ENCODE measurements around the gene PFKL.

PFKL gene

DNA sequence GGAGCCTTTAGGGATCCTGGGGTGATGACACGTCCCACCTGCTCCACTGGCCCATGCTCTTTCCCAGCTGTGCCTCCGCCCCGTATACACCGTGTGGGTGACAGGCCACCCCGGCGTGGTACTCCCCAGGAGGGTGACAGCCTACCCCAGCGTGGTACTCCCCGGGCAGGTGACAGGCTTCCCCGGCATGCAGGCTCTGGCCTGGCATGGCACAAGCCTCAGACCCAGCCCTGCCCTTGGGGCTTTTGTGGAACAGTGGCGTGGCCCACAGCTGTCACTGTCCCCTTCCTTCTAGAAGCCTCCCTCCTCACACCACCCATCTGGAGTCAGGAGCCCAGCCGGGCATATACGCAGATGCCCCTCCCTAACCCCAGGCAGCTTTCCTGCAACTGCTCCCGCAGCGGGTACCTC is 4.7 kb upstream of the PFKL start:
- TF ChIP-seq GATA1 (IDR thresholded peaks at IDR 0.05; ENCODE audit: low read depth, low read length) = no peak
- no peak for DNase-seq

DNA sequence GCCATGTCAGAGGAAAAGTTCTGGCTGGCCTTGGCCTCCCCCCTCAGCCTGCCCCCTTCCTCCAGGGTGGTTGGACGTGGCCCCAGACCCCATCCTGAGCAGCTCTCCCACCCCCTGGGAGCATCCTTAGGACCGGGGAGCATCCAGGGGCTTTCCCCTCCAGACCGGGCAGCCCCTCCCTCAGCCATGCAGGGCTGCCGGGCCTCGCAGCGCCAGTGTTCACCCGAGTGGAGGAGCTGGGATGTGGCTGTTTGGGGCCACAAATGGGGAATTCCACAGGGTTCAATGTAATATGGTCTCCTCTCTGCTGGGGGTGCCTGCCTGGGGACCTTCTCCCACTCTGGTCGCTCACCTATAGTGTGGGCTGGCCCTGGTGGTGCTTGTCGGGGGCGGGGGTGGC is 4.2 kb upstream of the PFKL start:
- DNase-seq = no peak
- TF ChIP-seq POLR2A (IDR thresholded peaks at IDR 0.05; ENCODE audit: low read length) (no peak), GATA1 (IDR thresholded peaks at IDR 0.05; ENCODE audit: low read depth, low read length) (no peak)

DNA sequence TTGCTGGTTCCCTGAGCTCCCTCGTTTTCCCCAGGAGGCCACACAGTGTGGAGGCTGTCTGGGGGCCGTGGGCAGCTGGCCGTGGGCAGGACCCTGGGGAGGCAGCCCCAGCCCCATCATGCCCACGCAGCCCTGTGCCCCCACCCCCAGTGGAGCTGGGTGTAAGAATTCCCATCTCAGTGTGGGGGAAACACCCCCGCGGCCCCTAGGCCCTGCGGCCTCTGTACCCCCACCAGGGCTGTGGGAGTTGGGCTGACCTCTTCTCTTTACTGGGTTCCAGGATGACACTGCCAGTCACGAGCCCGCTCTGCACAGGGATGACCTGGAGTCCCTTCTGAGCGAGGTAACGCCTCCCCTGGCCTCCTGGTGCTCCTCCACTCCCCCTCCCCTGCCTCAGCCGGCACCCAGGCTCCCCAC is 3.7 kb upstream of the PFKL start:
- DNase-seq = no peak
- no peak for TF ChIP-seq POLR2A (IDR thresholded peaks at IDR 0.05; ENCODE audit: low read length)
- no peak for TF ChIP-seq GATA1 (IDR thresholded peaks at IDR 0.05; ENCODE audit: low read depth, low read length)

DNA sequence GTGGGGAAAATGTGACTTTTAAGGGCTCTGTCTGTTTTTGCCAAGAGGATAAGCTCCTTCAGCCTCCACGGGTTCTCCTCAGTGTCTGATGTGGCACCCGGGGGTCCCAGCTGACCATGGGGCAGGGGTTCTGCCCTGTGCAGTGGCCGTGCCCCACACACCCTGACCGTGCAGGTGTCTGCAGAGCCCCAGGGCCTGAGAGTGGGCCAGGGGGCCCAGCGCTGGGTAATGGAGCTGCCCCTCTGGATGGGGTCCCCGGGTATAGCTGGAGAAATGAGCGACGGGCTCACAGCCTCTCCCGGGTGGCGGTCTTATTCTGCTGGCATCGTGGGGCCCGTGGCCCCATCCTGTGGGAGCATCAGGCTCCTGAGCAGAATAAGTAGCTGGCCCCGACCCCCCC is 2.9 kb upstream of the PFKL start:
- TF ChIP-seq POLR2A (IDR thresholded peaks at IDR 0.05; ENCODE audit: low read length) (no peak), GATA1 (IDR thresholded peaks at IDR 0.05; ENCODE audit: low read depth, low read length) (no peak)
- DNase-seq = no peak

DNA sequence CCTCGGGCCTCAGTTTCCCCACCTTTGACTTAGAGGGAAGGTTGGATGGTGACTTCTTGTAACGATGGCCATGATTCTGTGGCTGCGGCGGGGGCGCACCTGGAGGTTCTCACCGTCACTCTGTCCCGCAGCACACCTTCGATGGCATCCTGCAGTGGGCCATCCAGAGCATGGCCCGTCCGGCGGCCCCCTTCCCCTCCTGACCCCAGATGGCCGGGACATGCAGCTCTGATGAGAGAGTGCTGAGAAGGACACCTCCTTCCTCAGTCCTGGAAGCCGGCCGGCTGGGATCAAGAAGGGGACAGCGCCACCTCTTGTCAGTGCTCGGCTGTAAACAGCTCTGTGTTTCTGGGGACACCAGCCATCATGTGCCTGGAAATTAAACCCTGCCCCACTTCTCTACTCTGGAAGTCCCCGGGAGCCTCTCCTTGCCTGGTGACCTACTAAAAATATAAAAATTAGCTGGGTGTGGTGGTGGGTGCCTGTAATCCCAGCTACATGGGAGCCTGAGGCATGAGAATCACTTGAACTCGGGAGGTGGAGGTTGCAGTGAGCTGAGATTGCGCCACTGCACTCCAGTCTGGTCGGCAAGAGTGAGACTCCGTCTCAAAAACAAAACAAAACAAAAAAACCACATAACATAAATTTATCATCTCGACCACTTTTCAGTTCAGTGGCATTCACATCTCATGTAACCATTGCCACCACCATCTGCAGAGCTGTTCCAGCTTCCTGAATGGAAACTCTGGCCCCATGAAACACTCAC is 2.1 kb upstream of the PFKL start:
- peak; percentile 69 to 77 for DNase-seq
- TF ChIP-seq POLR2A (IDR thresholded peaks at IDR 0.05; ENCODE audit: low read length) (no peak), GATA1 (IDR thresholded peaks at IDR 0.05; ENCODE audit: low read depth, low read length) (no peak)

DNA sequence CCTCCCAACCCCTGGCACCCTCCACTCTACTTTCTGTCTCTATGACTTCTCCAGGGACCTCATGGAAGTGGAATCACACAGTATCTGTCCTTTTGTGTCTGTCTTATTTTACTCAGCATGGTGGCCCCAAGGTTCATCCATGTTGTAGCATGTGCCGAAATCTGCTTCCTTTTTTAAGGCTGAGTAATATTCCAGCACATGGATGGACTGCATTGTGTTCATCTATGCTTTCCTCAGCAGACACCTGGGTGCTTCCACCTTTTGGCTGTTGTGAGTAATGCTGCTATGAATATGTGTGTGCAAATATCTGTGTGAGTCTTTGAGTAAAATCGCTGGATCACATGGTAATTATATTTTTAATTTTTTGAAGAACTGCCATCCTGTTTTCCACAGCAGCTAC is 1.6 kb upstream of the PFKL start:
- TF ChIP-seq GATA1 (IDR thresholded peaks at IDR 0.05; ENCODE audit: low read depth, low read length) = no peak
- no peak for TF ChIP-seq POLR2A (IDR thresholded peaks at IDR 0.05; ENCODE audit: low read length)
- no peak for DNase-seq

DNA sequence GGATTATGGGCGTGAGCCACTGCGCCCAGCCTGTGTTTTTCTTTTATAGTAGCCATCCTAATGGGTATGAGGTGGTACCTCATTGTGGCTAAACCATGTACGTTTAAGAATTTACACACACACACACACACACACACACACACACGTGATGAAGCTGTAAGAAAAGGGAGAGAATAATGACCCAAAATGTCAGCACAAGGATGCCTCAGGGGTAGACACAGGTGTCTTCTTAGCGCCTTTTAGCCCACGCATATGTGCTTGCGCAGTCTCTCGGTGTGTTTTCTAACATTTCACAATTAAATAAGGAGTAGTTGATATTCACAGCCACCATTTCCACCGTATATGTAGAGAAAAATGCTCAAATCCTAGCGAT is 782 bp upstream of the PFKL start:
- TF ChIP-seq GATA1 (IDR thresholded peaks at IDR 0.05; ENCODE audit: low read depth, low read length) (no peak), POLR2A (IDR thresholded peaks at IDR 0.05; ENCODE audit: low read length) (no peak)
- DNase-seq = peak; percentile 34 to 35

DNA sequence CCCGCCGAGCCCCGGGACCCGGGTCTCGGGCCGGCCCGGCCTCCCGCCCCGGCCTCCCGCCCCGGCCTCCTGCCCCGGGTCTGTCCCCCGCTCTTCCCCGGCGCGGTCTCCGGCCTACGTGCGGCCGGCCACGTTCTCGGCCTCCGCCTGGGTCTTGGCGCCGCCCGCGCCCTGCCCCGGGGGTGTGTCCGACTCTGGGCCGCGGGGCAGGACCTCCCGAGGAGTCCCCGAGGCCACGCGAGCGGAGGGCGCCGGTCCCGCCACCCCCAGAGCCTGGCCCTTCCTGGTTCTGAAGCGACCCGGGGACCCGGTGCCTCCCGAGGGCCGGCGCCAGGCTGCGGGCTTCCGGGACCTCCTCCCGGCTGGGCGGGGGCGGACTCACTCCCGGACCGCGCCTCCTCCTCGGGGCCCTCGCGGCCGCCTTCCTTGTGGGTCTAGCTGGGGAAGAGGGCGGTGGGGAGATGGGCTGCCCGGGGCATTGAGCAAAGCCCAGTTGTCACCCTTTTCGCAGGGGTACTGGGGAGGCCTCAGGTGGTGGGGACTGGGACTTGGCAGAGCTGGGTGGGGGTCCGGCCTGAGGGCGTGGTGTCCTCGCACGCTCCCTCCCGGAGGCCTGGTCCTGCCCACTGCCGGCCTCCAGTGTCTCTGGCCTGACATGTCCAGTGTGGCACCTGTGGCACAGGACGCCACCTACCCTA is 558 bp downstream of the PFKL start:
- peak; percentile 58 to 70 for DNase-seq
- no peak for TF ChIP-seq GATA1 (IDR thresholded peaks at IDR 0.05; ENCODE audit: low read depth, low read length)
- no peak for TF ChIP-seq POLR2A (IDR thresholded peaks at IDR 0.05; ENCODE audit: low read length)

DNA sequence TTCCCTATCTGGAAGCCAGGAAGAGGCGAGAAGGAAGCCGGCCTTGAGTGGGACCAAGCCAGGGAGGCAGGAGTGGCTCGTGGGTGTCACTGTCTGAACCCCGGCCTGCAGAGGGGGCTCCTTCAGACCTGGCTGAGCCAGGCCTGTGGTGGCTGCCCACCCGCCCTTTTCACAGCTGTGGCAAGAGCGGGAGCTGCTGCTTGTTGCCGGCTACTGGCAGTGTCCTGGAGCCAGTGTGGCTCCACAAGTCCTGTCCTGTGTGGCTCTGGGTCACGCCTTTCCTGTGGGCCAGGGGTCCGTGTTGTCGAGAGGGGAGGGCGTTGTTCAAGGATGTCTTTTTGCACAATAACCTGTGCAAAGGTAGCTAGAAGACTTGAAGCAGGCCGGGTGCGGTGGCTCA is 1.3 kb downstream of the PFKL start:
- TF ChIP-seq GATA1 (IDR thresholded peaks at IDR 0.05; ENCODE audit: low read depth, low read length) = no peak
- no peak for DNase-seq

DNA sequence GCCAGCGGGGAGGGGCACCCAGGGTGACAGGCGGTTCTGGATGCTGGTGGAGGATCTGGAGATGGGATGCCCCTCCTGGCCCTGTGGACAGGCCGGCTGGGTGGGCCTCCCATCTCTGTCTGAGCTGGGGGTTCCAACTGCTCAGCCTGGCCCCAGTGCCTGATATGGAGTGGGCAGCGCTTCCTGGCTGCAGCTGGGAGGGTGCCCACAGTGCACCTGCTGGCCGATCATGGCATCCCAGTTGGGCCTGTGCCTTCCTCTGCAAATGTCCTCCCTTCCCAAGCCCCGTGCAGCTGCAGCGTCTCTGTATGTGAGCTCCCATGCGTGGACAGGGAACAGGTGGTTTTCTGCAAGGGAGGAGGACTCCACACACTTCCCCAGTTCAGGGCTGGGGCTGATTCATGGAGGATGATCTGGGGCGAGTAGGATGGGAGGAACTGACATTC is 2.1 kb downstream of the PFKL start:
- no peak for DNase-seq

DNA sequence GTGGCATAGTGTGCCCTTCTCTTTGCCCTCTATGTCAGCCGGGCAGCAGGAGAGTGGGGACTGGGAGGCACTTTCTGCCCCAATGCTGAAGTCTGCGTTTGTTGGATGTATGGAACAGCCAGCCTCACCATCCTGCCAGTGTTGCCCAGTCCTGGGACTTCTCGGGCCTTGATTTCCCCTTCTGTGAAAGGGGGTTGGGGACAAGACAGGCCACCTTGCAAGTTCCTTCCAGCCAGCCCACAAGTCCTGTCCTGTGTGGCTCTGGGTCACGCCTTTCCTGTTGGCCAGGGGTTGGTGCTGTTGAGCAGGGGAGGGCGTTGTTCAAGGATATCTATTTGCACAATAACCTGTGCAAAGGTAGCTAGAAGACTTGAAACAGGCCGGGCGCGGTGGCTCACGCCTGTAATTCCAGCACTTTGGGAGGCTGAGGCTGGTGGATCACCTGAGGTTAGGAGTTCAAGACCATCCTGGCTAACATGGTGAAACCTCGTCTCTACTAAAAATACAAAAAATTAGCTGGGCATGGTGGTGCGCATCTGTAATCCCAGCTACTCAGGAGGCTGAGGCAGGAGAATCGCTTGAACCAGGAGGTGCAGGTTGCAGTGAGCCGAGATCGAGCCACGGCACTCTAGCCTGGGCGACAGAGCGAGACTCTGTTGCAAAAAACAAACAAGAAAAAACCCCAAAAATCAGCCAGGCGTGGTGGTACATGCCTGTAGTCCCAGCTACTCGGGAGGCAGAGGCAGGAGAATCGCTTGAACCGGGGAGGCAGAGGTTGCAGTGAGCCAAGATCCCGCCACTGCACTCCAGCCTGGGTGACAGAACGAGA is 2.9 kb downstream of the PFKL start:
- peak; percentile 20 to 32 for DNase-seq

More for the DNA sequence above, 2.1 kb downstream of the PFKL start:
- no peak for TF ChIP-seq POLR2A (IDR thresholded peaks at IDR 0.05; ENCODE audit: low read length)

DNA sequence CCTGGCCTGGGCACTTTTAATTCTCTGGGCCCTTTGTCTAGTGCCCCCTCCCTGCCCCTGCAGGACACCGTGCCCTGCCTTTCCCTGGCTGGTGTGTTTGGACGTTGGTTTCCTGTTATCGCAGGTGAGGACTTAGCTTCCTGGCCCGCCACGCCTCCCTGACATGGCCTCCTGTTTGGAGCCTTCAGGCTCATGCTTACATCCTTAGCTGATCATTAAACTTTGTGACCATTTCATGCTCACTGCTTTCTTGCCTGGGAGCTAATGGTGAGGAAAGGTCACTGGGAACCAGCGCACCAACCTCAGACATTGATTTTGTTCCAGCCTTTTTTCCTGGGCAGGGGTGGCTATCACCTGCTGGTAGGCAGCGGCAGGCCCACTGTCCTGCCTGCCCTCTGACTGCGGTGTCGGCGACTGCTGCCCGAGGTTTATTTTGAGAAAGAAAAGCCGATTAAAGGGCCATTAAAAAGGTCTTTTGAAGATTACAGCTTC is 3.7 kb downstream of the PFKL start:
- TF ChIP-seq GATA1 (IDR thresholded peaks at IDR 0.05; ENCODE audit: low read depth, low read length) (no peak), POLR2A (IDR thresholded peaks at IDR 0.05; ENCODE audit: low read length) (no peak)
- DNase-seq = no peak

DNA sequence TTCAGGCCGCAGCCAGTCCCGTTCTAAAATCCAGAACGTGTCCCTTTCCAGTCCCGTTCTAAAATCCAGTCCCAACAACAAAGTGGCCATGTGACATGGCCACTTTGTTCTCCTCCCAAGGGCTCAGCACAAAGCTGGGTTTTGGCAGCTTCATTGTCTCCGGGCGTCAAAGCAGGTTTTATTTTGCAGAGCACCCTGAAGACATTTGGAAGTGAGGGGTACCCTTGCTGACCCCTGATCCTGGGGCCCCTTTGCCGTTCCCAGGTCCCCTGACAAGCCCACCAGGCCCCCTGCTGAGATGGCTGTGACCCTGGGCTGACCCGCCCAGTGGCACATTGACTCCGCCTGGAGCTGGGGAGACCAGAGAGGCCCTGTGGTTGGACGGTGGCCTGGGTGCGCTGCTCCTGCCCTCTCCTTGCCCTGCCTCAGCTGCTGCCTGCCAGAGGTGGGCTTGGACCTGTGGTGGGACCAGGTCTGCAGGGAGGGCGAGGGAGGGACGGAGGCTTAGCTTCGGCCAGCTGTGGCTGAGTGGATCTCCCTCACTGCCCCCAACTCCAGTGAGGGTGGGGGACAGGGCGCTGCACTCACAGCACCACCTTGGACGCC is 4.3 kb downstream of the PFKL start:
- DNase-seq = no peak
- TF ChIP-seq POLR2A (IDR thresholded peaks at IDR 0.05; ENCODE audit: low read length) (no peak), GATA1 (IDR thresholded peaks at IDR 0.05; ENCODE audit: low read depth, low read length) (no peak)

DNA sequence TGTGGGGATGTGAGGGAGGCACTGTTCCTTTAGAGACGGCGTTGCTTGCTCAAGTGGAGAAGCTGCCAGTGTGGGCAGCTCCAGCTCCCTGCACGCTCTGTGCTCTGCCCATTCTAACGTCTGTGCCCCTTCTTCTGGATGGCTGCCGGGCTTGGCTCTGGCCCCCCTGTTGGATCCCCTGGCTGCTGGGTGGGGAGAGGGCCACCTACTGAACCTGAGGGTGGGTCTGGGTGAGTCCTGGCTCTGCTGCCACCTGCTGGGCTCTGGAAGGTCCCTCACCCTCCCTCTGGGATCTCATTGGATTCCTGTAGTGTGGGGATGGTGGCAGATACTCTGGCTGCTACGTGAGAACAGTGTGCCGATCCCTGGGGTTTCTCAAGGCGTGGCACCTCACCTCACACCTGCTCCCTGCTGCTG is 5.0 kb downstream of the PFKL start:
- peak; percentile 33 to 53 for DNase-seq
- no peak for TF ChIP-seq POLR2A (IDR thresholded peaks at IDR 0.05; ENCODE audit: low read length)
- TF ChIP-seq GATA1 (IDR thresholded peaks at IDR 0.05; ENCODE audit: low read depth, low read length) = no peak

Data from erythroblast (primary cell).